ENCODE data around the gene C17orf67. TPM values are rescaled to one million over a fixed set of nuclear protein-coding genes. Genes with fewer than 3 reads are reported as not detected.

The C17orf67 gene
- total RNA-seq, 1 experiment from 2014 or later = 1.0 TPM

DNA sequence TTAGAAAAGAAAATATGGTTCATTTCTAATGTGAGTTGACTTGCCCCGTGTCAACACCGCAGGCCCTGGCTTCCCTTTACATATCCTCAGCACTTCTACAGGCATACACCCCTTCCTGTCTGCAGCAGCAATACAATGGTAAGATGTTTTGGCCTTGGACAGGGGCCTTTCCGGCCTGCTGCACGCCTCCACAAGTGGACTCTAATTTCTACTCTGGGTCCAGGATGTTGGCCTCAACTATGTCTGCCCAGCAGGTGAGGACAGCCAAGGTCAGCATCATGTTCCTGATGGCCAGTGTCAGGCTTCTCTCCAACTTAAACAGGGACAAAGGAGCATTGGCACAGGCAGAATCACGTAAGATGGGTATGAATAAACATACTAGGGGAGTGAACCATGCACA lies 11.0 kb downstream of the C17orf67 start:
- H3K14ac ChIP-seq (ENCODE audit: insufficient read depth, low read length) = no peak overlapping the region
- no peaks in the 10 kb centered on the region for H3K9me3 ChIP-seq (ENCODE audit: control insufficient read depth, low read depth, low read length)
- no peaks in the 10 kb centered on the region for H3K4me1 ChIP-seq (ENCODE audit: insufficient read depth, low read length)
- no peak overlapping the region for H3K4ac ChIP-seq (ENCODE audit: low read depth, low read length)
- H3K27me3 ChIP-seq (ENCODE audit: insufficient read depth, low read length) = no peaks in the 10 kb centered on the region
- no peak overlapping the region for H2BK5ac ChIP-seq (ENCODE audit: insufficient read length, low read length)
- no peak overlapping the region for H3K27ac ChIP-seq (ENCODE audit: insufficient read length, low read depth, low read length)
- H2BK120ac ChIP-seq (ENCODE audit: low read depth, low read length, poor library complexity, severe bottlenecking) = no peak overlapping the region
- no peak overlapping the region for H3K56ac ChIP-seq (ENCODE audit: insufficient read length, low read depth, low read length)
- no peak overlapping the region for H2BK15ac ChIP-seq (ENCODE audit: low read depth, low read length)
- no peak overlapping the region for H4K5ac ChIP-seq (ENCODE audit: insufficient read length, low read depth, low read length)
- Mint-ChIP-seq H3K4me3 (no peak overlapping the region), H3K4me1 (peaks cover 7 to 9% of the 10 kb centered on the region in 2 experiments), H3K27me3 (ENCODE audit: low read depth) (no peaks in the 10 kb centered on the region), H3K27ac (no peak overlapping the region), H3K36me3 (ENCODE audit: insufficient read depth in 1 of 3, low read depth in 3 of 3) (peaks cover 0 to 7% (median 0%) of the 10 kb centered on the region in 3 experiments; a peak in 3 of 7 replicates), H3K9me3 (no peaks in the 10 kb centered on the region; a peak in 1 of 5 replicates)
- no peak overlapping the region for H2BK20ac ChIP-seq (ENCODE audit: low read depth, low read length, poor library complexity, severe bottlenecking)
- H3K79me2 ChIP-seq (ENCODE audit: insufficient read depth, low read length) = no peaks in the 10 kb centered on the region
- H3K18ac ChIP-seq (ENCODE audit: insufficient read length, low read depth, low read length) = no peak overlapping the region
- no peak overlapping the region for H4K91ac ChIP-seq (ENCODE audit: insufficient read length, low read depth, low read length)
- no peak overlapping the region for H3K4me2 ChIP-seq (ENCODE audit: insufficient read depth, insufficient read length, low read length)
- no peak overlapping the region for H3K9ac ChIP-seq (ENCODE audit: extremely low read depth, insufficient read length, low read length)
- no peaks in the 10 kb centered on the region for H3K23me2 ChIP-seq (ENCODE audit: insufficient read length, low read depth, low read length, poor library complexity, severe bottlenecking)
- no peak for DNase-seq
- no peak overlapping the region for H3T11ph ChIP-seq (ENCODE audit: low read length)
- H3K79me1 ChIP-seq (ENCODE audit: insufficient read depth, low read depth, low read length, poor library complexity, severe bottlenecking) = no peaks in the 10 kb centered on the region
- H4K8ac ChIP-seq (replicated peaks; ENCODE audit: insufficient read length, low read depth, low read length) = no peak overlapping the region
- no peak overlapping the region for H2AFZ ChIP-seq (ENCODE audit: low read length)
- peak overlapping the region; percentile 33 for H2AK5ac ChIP-seq (ENCODE audit: insufficient read length, low read length)
- H3K23ac ChIP-seq (ENCODE audit: insufficient read length, low read depth, low read length) = no peak overlapping the region
- WGBS (ENCODE audit: extremely low coverage, insufficient read length, low lambda C conversion rate) = no CpG with 5 or more reads among the region's 5 CpGs
- no peak overlapping the region for H2BK12ac ChIP-seq (ENCODE audit: insufficient read length, low read depth, low read length)
- no peaks in the 10 kb centered on the region for H4K20me1 ChIP-seq (ENCODE audit: control insufficient read depth, insufficient read depth, insufficient read length)
- TF ChIP-seq, protein P1, sequence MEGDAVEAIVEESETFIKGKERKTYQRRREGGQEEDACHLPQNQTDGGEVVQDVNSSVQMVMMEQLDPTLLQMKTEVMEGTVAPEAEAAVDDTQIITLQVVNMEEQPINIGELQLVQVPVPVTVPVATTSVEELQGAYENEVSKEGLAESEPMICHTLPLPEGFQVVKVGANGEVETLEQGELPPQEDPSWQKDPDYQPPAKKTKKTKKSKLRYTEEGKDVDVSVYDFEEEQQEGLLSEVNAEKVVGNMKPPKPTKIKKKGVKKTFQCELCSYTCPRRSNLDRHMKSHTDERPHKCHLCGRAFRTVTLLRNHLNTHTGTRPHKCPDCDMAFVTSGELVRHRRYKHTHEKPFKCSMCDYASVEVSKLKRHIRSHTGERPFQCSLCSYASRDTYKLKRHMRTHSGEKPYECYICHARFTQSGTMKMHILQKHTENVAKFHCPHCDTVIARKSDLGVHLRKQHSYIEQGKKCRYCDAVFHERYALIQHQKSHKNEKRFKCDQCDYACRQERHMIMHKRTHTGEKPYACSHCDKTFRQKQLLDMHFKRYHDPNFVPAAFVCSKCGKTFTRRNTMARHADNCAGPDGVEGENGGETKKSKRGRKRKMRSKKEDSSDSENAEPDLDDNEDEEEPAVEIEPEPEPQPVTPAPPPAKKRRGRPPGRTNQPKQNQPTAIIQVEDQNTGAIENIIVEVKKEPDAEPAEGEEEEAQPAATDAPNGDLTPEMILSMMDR (conservative IDR thresholded peaks at IDR 0.05) = no peak

All from H9 (cell line).